SK-N-MC (cell line): ENCODE data around the gene LINC01488.

ENCODE experiments used
- EZH2 ChIP-seq: fragments of 200-600 bp; sonication (generic); IDR thresholded peaks from one replicate; pipeline ENCODE4 v1.6.1; 2017; ENCODE audit warnings: antibody characterized with exemption
- POLR2AphosphoS5 ChIP-seq: IDR thresholded peaks from 2 replicates; pipeline ENCODE4 v1.6.1; 2012; ENCODE audit warnings: mild to moderate bottlenecking, low read depth, low read length, borderline replicate concordance

- no peak for TF ChIP-seq EZH2
- TF ChIP-seq POLR2AphosphoS5 = no peak
Measured at GRCh38 chr11:69449320-69450063, 32.0 kb upstream of the LINC01488 start.
